ENCODE data around the gene MUC5AC.
"Not testable (repeated sequence)": the region's sequence is repeated elsewhere in the genome, so short reads cannot be mapped to it uniquely, and the experiment has no call there.

MUC5AC gene

GRCh38 chr11:1173396-1173795, 15.6 kb downstream of the MUC5AC start:
- not testable (repeated sequence) for FAIRE-seq; DNase-seq (ENCODE audit: extremely low spot score, insufficient read length, low read depth)

- DNase-seq (ENCODE audit: extremely low spot score, insufficient read length, low read depth) (no peak), FAIRE-seq (no peak)
Measured at GRCh38 chr11:1174441-1175370, 17.0 kb downstream of the MUC5AC start.

- DNase-seq (ENCODE audit: extremely low spot score, insufficient read length, low read depth) = no peak
- FAIRE-seq = no peak
Measured at GRCh38 chr11:1175461-1176223, 17.9 kb downstream of the MUC5AC start.

- no peak for FAIRE-seq
- no peak for DNase-seq (ENCODE audit: extremely low spot score, insufficient read length, low read depth)
Measured at GRCh38 chr11:1176224-1177019, 18.7 kb downstream of the MUC5AC start.

GRCh38 chr11:1177020-1177770, 19.4 kb downstream of the MUC5AC start:
- DNase-seq (ENCODE audit: extremely low spot score, insufficient read length, low read depth) (no peak), FAIRE-seq (no peak)

- DNase-seq (ENCODE audit: extremely low spot score, insufficient read length, low read depth) (no peak), FAIRE-seq (no peak)
Measured at GRCh38 chr11:1177771-1178090, 20.0 kb downstream of the MUC5AC start.

- no peak for FAIRE-seq
- DNase-seq (ENCODE audit: extremely low spot score, insufficient read length, low read depth) = no peak
Measured at GRCh38 chr11:1178201-1178885, 20.6 kb downstream of the MUC5AC start.

GRCh38 chr11:1178906-1179305, 21.2 kb downstream of the MUC5AC start:
- DNase-seq (ENCODE audit: extremely low spot score, insufficient read length, low read depth) (no peak), FAIRE-seq (no peak)

- FAIRE-seq = no peak
- no peak for DNase-seq (ENCODE audit: extremely low spot score, insufficient read length, low read depth)
Measured at GRCh38 chr11:1179641-1180040, 21.9 kb downstream of the MUC5AC start.

- no peak for FAIRE-seq
- DNase-seq (ENCODE audit: extremely low spot score, insufficient read length, low read depth) = no peak
Measured at GRCh38 chr11:1180171-1180570, 22.4 kb downstream of the MUC5AC start.

- no peak for FAIRE-seq
Measured at GRCh38 chr11:1180947-1181391, 23.2 kb downstream of the MUC5AC start.

GRCh38 chr11:1181420-1181819, 23.7 kb downstream of the MUC5AC start:
- FAIRE-seq (no peak), DNase-seq (ENCODE audit: extremely low spot score, insufficient read length, low read depth) (no peak)

More at GRCh38 chr11:1180947-1181391, 23.2 kb downstream of the MUC5AC start:
- DNase-seq (ENCODE audit: extremely low spot score, insufficient read length, low read depth) = no peak

GRCh38 chr11:1181853-1182535, 24.2 kb downstream of the MUC5AC start:
- DNase-seq (ENCODE audit: extremely low spot score, insufficient read length, low read depth) (no peak), FAIRE-seq (no peak)

GRCh38 chr11:1184139-1184538, 26.4 kb downstream of the MUC5AC start:
- not testable (repeated sequence) for DNase-seq (ENCODE audit: extremely low spot score, insufficient read length, low read depth); FAIRE-seq

GRCh38 chr11:1188451-1189130, 30.8 kb downstream of the MUC5AC start:
- FAIRE-seq; DNase-seq (ENCODE audit: extremely low spot score, insufficient read length, low read depth): not testable (repeated sequence)

GRCh38 chr11:1189816-1190215, 32.1 kb downstream of the MUC5AC start:
- DNase-seq (ENCODE audit: extremely low spot score, insufficient read length, low read depth); FAIRE-seq: not testable (repeated sequence)

- DNase-seq (ENCODE audit: extremely low spot score, insufficient read length, low read depth) = not testable (repeated sequence)
- FAIRE-seq = peak; percentile 21
Measured at GRCh38 chr11:1191786-1192470, 34.2 kb downstream of the MUC5AC start.

Data from GM18507 (cell line).